Esophagus (tissue), 2 donors: ENCODE results near the gene KCNS3. TPM values are rescaled to one million over a fixed set of nuclear protein-coding genes. Genes with fewer than 3 reads are reported as not detected.

Experiments
- H3K27ac ChIP-seq, 2 donors: one replicate each; pipeline ENCODE4 v1.5.1; 2013; ENCODE audit warnings: low read depth in 2 of 2, mild to moderate bottlenecking in 2 of 2, inconsistent platforms in 1 of 2, low read length in 1 of 2, moderate library complexity in 1 of 2
- H3K27me3 ChIP-seq, 2 donors: one replicate each; pipeline ENCODE4 v1.6.1; 2013; ENCODE audit warnings: low read length in 2 of 2, control low read depth in 1 of 2, mild to moderate bottlenecking in 1 of 2; ENCODE audit not compliant: insufficient read depth in 2 of 2, control insufficient read depth in 1 of 2
- H3K36me3 ChIP-seq, 2 donors: one replicate each; pipeline ENCODE4 v1.6.1; 2013; ENCODE audit warnings: low read length in 1 of 2; ENCODE audit not compliant: control insufficient read depth in 2 of 2, insufficient read depth in 2 of 2
- H3K4me1 ChIP-seq, 2 donors: one replicate each; pipeline ENCODE4 v1.6.1; 2013; ENCODE audit warnings: low read length in 1 of 2; ENCODE audit not compliant: control insufficient read depth in 2 of 2, insufficient read depth in 2 of 2
- H3K4me3 ChIP-seq, 2 donors: one replicate each; pipeline ENCODE4 v1.5.1; 2013; ENCODE audit warnings: low read length in 2 of 2, mild to moderate bottlenecking in 2 of 2, low read depth in 1 of 2, moderate library complexity in 1 of 2
- H3K9me3 ChIP-seq, 2 donors: one replicate each; pipeline ENCODE4 v1.6.1; 2013; ENCODE audit warnings: mild to moderate bottlenecking in 2 of 2, low read depth in 1 of 2, low read length in 1 of 2, moderate library complexity in 1 of 2; ENCODE audit not compliant: control insufficient read depth in 2 of 2, insufficient read depth in 1 of 2
- WGBS, 2 donors: extraction: QIAGEN DNeasy Blood & Tissue Kit; methylation state at CpG; one replicate each; pipeline ENCODE4 v1.1.7; 2013; 5-methylcytosine and 5-hydroxymethylcytosine counted together
- polyA plus RNA-seq, 2 donors: library from polyadenylated mRNA; stranded (reverse); fragments of 200-250 nt; gene quantifications; one replicate each; pipeline ENCODE4 v1.2.3, GENCODE V29; 2013
- donor health status: healthy with polysubstance abuse.
- donor health status: Bipolar disorder and iron deficiency.

KCNS3 gene
- polyA plus RNA-seq, 2 donors: 2.9 to 3.8 TPM

DNA sequence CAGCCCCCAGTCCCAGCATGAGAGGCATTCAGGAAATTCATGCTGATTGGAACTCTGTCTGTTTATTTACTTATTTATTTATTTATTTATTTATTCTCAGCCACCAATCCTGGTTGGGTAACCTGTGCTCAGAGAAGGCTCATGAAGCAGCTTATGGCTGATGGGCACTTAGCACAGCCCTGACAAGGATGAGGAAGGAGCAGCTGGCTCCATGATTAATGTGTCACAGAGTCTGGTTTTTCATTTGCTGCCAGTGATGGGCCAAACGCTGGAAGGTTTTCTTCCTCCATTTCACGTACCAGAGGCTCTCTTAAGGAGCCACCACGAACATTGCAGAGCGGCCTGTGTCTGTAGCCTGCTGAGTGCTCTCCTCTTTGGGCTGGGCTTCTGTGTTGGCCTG is 28.3 kb upstream of the KCNS3 start:
- Histone ChIP-seq H3K4me1 (no peaks in the 10 kb centered on the region), H3K4me3 (no peak overlapping the region), H3K27ac (no peak overlapping the region), H3K36me3 (no peaks in the 10 kb centered on the region), H3K27me3 (no peaks in the 10 kb centered on the region), H3K9me3 (no peaks in the 10 kb centered on the region)
- 79 to 90% methylated on average over 4 of the region's 4 CpGs for WGBS, 2 donors

DNA sequence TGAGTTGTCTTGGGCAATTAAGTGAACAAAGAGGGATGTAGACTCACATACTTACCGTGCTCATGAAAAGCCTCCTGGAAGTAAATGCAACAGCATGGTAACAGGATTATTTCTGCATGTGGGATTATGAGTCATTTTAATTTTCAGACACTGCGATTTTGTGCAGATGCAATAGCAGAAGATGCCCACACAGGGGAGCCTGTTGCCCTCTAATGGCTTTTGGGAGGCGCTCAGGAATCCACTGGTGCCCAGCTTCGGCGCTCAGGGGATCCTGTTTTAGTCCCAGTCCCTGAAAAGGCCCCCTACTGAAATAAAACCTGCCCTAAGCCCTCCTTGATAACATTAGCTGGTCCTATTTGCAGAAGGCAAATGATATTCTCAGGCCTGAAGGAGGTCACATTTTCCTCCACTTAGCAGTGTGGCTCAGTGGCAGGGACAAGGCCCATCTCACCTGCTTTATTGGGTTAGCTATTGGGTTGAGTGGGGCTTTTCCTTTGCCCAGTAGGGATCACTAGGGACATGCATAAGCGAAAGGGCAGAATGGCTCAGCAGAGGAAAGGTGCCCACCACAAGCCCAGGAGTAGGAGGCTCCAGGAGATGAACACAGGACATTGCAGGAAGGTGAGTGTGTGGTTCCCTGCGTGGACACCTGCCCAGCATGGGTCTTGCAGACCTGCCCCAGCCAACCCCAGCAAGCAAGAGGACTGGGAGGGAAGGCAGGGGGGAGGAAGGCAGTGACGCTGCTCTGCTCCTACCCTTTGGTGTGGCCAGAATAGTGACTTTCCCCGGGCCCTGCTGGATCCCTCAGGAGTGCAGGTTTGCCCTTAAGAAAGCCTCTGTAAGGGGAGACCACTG is 26.5 kb upstream of the KCNS3 start:
- H3K36me3 ChIP-seq: no peaks in the 10 kb centered on the region
- H3K4me3 ChIP-seq: no peak overlapping the region
- whole genome bisulfite sequencing, 2 donors: 39 to 42% methylated on average over 9 of the region's 9 CpGs
- H3K9me3 ChIP-seq: no peaks in the 10 kb centered on the region
- H3K27me3 ChIP-seq: no peaks in the 10 kb centered on the region
- H3K4me1 ChIP-seq: no peaks in the 10 kb centered on the region
- no peak overlapping the region for H3K27ac ChIP-seq

DNA sequence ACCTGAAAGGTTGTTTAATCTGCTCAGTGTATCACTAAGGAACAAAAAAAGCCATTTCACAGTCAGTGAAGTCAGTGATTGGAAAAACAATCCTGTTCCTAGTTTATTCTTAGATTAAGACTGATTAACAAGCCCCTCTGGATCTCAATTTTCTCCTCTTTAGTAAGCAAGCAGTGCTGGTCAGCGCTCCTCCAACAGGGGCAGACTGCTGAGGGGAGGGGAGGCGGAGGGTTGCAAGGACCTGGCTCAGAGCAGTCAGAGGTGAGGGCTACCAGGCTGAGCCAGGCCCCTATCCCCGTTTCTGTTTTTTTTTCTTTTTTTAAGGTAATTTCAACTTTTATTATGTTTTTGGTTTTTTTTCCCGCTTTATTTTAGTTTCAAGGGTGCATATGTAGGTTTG is 24.7 kb upstream of the KCNS3 start:
- Histone ChIP-seq H3K36me3 (no peaks in the 10 kb centered on the region), H3K4me1 (no peaks in the 10 kb centered on the region), H3K9me3 (no peaks in the 10 kb centered on the region), H3K4me3 (no peak overlapping the region), H3K27ac (no peak overlapping the region), H3K27me3 (no peaks in the 10 kb centered on the region)
- WGBS, 2 donors: 69 to 76% methylated on average over 4 of the region's 4 CpGs

DNA sequence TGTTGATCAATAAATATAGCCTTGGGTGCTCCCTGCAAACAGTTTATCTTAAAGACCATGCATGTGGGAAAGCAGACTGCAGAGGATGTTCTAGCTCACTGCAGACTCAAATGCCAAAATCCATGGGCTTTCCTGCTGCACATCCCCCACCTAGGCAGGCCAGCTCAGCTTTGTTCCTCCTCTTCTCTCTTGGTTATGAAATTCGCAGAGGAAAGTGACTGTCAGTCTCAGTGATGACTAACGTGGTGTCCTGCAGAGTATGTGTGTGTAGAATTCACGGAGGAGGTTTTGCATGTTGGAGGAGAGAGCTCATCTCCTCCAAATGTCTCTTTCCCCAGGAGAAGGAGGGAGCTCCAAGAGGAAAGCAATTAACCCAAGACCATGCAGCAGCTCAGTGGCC is 21.4 kb upstream of the KCNS3 start:
- Histone ChIP-seq H3K36me3 (no peaks in the 10 kb centered on the region), H3K27ac (no peak overlapping the region), H3K27me3 (peaks cover 0 to 2% of the 10 kb centered on the region in 2 donors), H3K4me3 (no peak overlapping the region), H3K9me3 (no peaks in the 10 kb centered on the region), H3K4me1 (no peaks in the 10 kb centered on the region)
- WGBS, 2 donors: 56 to 58% methylated on average over 3 of the region's 3 CpGs

DNA sequence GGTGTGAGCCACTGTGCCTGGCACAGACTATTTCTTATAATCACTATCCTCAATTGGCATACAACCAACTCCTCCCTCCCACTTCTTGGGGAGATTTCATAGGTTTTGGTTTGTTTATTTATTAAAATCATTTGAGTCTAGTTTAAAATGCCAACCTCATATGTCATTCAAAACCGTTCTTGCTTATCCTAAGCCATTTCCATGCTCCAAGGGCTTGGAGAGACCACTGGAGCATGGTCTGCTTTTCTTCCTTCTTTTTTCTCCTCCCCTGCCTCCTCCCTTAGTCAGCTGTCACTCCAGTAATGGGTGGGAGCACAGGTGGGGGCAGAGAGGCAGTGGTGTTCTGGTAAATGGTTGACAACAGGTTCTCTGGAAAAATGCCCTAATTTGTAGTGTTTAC is 20.4 kb upstream of the KCNS3 start:
- H3K36me3 ChIP-seq: no peaks in the 10 kb centered on the region
- H3K9me3 ChIP-seq: no peaks in the 10 kb centered on the region
- H3K27ac ChIP-seq: no peak overlapping the region
- H3K4me1 ChIP-seq: no peaks in the 10 kb centered on the region
- WGBS, 2 donors: 73 to 76% methylated on average over 1 of the region's 1 CpG
- no peak overlapping the region for H3K4me3 ChIP-seq
- peaks cover 0 to 2% of the 10 kb centered on the region in 2 donors for H3K27me3 ChIP-seq

DNA sequence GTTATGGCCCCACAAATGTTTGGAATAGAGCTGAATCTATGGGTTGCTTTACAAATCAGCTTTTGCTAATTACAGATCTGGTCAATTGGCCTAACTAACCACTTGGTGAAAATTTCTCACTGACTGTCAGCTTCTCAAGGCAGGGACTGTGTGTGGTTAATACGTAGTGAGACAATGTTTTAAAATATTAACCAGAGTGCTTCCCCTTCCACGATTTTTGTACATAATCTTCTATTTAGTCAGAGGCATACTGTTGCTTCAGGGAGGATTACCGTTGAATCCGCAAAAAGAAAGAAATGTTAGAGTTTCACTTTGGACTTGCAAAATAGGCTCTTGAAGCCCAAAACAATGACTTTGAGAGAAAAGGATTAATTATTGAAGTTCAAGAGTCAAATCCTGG is 14.9 kb upstream of the KCNS3 start:
- peaks cover 0 to 2% of the 10 kb centered on the region in 2 donors for H3K27me3 ChIP-seq
- no peak overlapping the region for H3K27ac ChIP-seq
- WGBS, 2 donors: 33 to 41% methylated on average over 4 of the region's 4 CpGs
- no peaks in the 10 kb centered on the region for H3K4me1 ChIP-seq
- no peak overlapping the region for H3K4me3 ChIP-seq
- H3K36me3 ChIP-seq: no peaks in the 10 kb centered on the region
- no peaks in the 10 kb centered on the region for H3K9me3 ChIP-seq

DNA sequence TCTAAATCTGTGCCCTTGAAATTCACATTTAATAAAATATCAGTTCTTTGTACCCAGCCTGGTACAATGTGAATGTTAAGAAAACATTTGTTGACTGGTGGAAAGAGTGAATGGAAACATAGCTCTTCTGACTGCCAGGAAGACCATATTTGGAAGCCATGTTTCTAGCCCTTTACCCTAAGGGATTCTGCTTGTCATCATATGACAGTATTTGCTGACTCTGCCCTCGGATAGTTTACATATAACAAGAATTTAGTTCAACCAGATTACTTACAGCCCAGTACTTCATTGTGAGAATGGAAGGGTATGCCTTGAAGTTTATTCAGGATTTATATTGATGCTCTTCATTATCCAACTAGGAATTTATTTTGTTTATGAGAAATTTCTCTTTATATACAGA is 13.8 kb upstream of the KCNS3 start:
- no peak overlapping the region for H3K4me3 ChIP-seq
- no peaks in the 10 kb centered on the region for H3K9me3 ChIP-seq
- 46 to 58% methylated on average over 1 of the region's 1 CpG for WGBS, 2 donors
- H3K36me3 ChIP-seq: no peaks in the 10 kb centered on the region
- no peak overlapping the region for H3K27ac ChIP-seq
- no peaks in the 10 kb centered on the region for H3K27me3 ChIP-seq
- H3K4me1 ChIP-seq: no peaks in the 10 kb centered on the region

DNA sequence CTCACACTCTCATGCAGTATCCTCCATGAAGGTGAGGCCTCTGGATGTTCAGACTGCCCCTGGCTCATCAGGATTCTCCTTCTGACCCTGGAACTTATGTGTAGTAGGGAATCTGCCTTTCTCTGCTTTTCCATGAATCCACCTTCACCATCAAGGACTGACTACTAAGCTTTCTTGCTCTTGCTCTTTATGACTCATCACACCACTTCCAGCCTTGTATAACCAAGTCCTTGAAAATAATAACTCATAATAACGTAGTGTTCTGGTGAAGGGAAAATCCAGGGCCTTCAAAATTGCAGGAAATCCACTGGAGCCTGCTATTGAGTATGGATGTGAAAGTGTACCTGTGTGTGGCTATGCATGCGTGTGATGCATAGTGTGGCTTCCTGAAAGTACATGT is 11.3 kb upstream of the KCNS3 start:
- H3K9me3 ChIP-seq: no peaks in the 10 kb centered on the region
- WGBS, 2 donors: 75 to 79% methylated on average over 2 of the region's 2 CpGs
- H3K4me3 ChIP-seq: no peak overlapping the region
- H3K36me3 ChIP-seq: no peaks in the 10 kb centered on the region
- H3K27me3 ChIP-seq: no peaks in the 10 kb centered on the region
- no peak overlapping the region for H3K27ac ChIP-seq
- H3K4me1 ChIP-seq: no peaks in the 10 kb centered on the region

DNA sequence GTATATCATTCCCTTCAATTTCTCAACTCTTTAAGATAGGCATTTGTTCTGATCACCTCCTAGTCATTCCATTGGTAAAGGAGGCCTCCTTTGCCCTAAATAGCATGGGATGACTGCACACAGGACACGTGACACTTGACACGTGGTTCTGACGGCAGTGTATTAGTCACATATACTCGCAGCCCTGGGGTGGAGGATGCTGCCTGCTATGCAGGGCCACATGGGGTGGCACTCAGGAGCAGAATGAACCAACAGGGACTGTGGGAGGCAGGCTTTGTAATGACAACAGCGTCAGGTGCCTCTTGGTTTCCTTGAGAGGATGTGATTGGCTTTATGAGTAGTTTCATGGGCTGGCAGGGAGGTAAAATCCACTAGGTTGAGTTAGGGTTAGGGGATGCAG is 9.3 kb upstream of the KCNS3 start:
- Histone ChIP-seq H3K9me3 (no peaks in the 10 kb centered on the region), H3K27me3 (no peaks in the 10 kb centered on the region), H3K4me1 (no peaks in the 10 kb centered on the region), H3K4me3 (no peak overlapping the region), H3K36me3 (no peaks in the 10 kb centered on the region), H3K27ac (no peak overlapping the region)
- WGBS, 2 donors: 78 to 82% methylated on average over 5 of the region's 5 CpGs

DNA sequence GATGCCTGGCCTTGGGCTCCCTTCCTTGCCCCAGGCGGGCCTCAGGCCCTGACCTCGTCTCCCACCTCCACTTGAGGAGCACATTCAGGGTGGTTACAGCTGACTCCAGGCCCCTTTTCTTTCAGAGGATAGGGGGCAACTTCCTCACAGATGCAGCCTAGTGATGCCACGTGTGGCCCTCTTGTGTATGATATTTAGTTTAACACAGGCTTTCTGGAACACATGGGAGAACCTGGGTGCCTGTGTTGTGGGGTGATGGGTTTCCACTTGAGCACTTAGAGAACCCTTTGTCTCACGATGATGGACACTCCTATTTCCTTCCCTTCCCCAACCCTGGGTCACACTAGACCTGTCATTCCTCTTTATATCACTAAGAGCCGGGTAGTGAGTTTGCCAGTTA is 6.8 kb upstream of the KCNS3 start:
- Histone ChIP-seq H3K4me3 (no peak overlapping the region), H3K36me3 (no peaks in the 10 kb centered on the region), H3K9me3 (no peaks in the 10 kb centered on the region), H3K27me3 (peaks cover 0 to 6% of the 10 kb centered on the region in 2 donors), H3K4me1 (no peaks in the 10 kb centered on the region), H3K27ac (no peak overlapping the region)
- 81 to 85% methylated on average over 5 of the region's 5 CpGs for WGBS, 2 donors
